ENCODE data around the gene NECAB2. TPM values are rescaled to one million over a fixed set of nuclear protein-coding genes. Genes with fewer than 3 reads are reported as not detected.
A peak's percentile ranks its signal among the peaks of the same experiment; 100 is the strongest.

NECAB2 gene
- total and polyA plus RNA-seq, 2 of the 8 experiments (the other 6 are each of a cell fraction or from before 2014, with no cell fraction given), result 3.6 to 4.2 TPM

DNA sequence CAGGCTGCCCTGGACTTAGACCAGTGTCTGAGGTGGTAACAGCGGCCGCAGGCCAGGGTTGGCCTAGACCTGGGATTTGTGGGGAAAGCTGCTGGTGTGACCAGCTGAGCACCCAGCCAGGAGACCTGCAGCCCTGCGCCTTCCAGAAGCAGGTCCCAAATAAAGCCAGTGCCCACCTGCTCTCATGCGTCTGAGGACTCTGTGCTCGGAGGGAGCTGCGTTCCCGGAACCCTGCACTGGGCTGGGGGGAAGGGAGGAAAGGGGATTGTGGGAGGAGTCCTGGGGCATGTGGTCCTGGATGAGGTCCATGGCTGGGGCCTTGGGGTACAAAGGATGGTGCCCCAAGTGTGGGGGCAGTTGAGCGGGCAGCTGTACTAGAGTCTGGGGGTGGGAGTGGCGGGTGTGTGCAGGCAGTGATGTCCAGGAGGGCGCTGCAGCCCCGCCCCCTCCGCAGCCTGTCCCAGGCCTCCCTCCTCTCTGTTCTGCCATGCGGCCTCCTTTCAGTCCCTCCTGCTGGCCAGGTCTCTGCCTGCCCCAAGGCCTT lies 1.8 kb upstream of the NECAB2 start:
- H3K9ac ChIP-seq (replicated peaks in 1 of 4; ENCODE audit: extremely low read depth in 1 of 4, low read depth in 3 of 4, low read length in 3 of 4), result no peak overlapping the region
- H2BK12ac ChIP-seq (ENCODE audit: low read depth, low read length), result no peak overlapping the region
- H4K20me1 ChIP-seq (replicated peaks in 1 of 2; ENCODE audit: control insufficient read depth in 1 of 2, insufficient read depth in 2 of 2, low read length in 2 of 2), result peaks cover 0 to 3% of the 10 kb centered on the region in 2 experiments
- no peak overlapping the region for H3K56ac ChIP-seq (replicated peaks; ENCODE audit: insufficient read length, low read depth, low read length)
- H2BK20ac ChIP-seq (ENCODE audit: low read length), result no peak overlapping the region
- no peak overlapping the region; the same call in 1 of the 2 replicates for H4K8ac ChIP-seq (ENCODE audit: extremely low read depth, insufficient read depth, low read length)
- H3K23ac ChIP-seq (ENCODE audit: insufficient read length), result no peak overlapping the region
- no peaks in the 10 kb centered on the region for H3K79me2 ChIP-seq (ENCODE audit: control insufficient read depth in 1 of 2, insufficient read depth in 2 of 2, low read length in 2 of 2)
- H4K5ac ChIP-seq (ENCODE audit: insufficient read length, low read depth, low read length), result no peak overlapping the region
- no peak overlapping the region for H2AK5ac ChIP-seq (ENCODE audit: low read depth, low read length)
- no peak overlapping the region for H2AFZ ChIP-seq (ENCODE audit: low read length)
- H3K4me2 ChIP-seq (ENCODE audit: insufficient read depth in 1 of 2, low read depth in 2 of 2, low read length in 2 of 2), result no peak overlapping the region
- H3K27ac ChIP-seq (ENCODE audit: low read depth, low read length), result no peak overlapping the region
- H2BK5ac ChIP-seq (ENCODE audit: low read depth, low read length), result no peak overlapping the region
- peaks cover 0 to 11% (median 7%) of the 10 kb centered on the region in 4 experiments; a peak in 6 of 7 replicates for H3K4me1 ChIP-seq (replicated peaks in 1 of 4; ENCODE audit: control insufficient read depth in 3 of 4, insufficient read depth in 4 of 4, low read length in 3 of 4)
- H4K91ac ChIP-seq (replicated peaks; ENCODE audit: insufficient read length, low read length), result no peak overlapping the region
- no peaks in the 10 kb centered on the region for H3K79me1 ChIP-seq (ENCODE audit: low read depth, low read length)
- H2BK120ac ChIP-seq (replicated peaks; ENCODE audit: low read depth, low read length), result no peak overlapping the region
- no peak overlapping the region for H2BK15ac ChIP-seq (ENCODE audit: low read length)
- H3K36me3 ChIP-seq (ENCODE audit: control insufficient read depth in 2 of 4, insufficient read depth in 4 of 4, low read length in 3 of 4), result no peaks in the 10 kb centered on the region
- no peak overlapping the region for H3K4ac ChIP-seq (replicated peaks; ENCODE audit: insufficient read length, low read depth, low read length)
- no peaks in the 10 kb centered on the region for H3K9me3 ChIP-seq (ENCODE audit: insufficient read depth in 2 of 2, low read depth in 1 of 2, low read length in 1 of 2)
- H3K4me3 ChIP-seq (ENCODE audit: extremely low read depth in 1 of 4, insufficient read depth in 2 of 4, low read depth in 3 of 4, low read length in 4 of 4), result no peak overlapping the region
- POLR2A ChIA-PET (ENCODE audit: partially characterized antibody), result interaction anchor here (1.3 kb wide), 1 partner anchor 77 kb away, joined by 3 read pairs; the partner anchor contains the start of gene SLC38A8
- DNase-seq (ENCODE audit: low read depth in 1 of 2, low spot score in 2 of 2), result no peak
- CTCF ChIA-PET (ENCODE audit: partially characterized antibody), result interaction anchor here (1.1 to 16.0 kb wide), 5 partner anchors 11 to 95 kb away, joined by 3 to 366 read pairs (median 47); partner anchors contain the start of gene SLC38A8
- FAIRE-seq, result no peak
- no peak overlapping the region for H3K14ac ChIP-seq (ENCODE audit: insufficient read length)
- no peak overlapping the region for H3K18ac ChIP-seq (ENCODE audit: extremely low read depth, low read length)
- peaks cover 11% of the 10 kb centered on the region; the same call in 1 of the 2 replicates for H3K23me2 ChIP-seq (ENCODE audit: low read depth, low read length)
- WGBS, 2 experiments (ENCODE audit: extremely low coverage in 1 of 2, insufficient coverage in 1 of 2, insufficient read length in 1 of 2, insufficient replicate concordance in 2 of 2, low coverage in 1 of 2, low lambda C conversion rate in 2 of 2, missing lambda C conversion rate in 1 of 2), result 87% methylated on average over 9 of the region's 13 CpGs; no CpG with 5 or more reads in 1 of the 2 experiments
- H3K27me3 ChIP-seq (replicated peaks in 1 of 4; ENCODE audit: control insufficient read depth in 3 of 4, extremely low read depth in 1 of 4, insufficient read depth in 3 of 4, low read length in 3 of 4), result peaks cover 0 to 13% (median 9%) of the 10 kb centered on the region in 4 experiments; a peak in 6 of 7 replicates
- no peak for TF ChIP-seq SIRT6 (IDR thresholded peaks at IDR 0.05; ENCODE audit: low read length)
- TF ChIP-seq, protein P1, sequence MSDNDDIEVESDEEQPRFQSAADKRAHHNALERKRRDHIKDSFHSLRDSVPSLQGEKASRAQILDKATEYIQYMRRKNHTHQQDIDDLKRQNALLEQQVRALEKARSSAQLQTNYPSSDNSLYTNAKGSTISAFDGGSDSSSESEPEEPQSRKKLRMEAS (IDR thresholded peaks at IDR 0.05), result peak; percentile 30; the same call in 1 of the 2 replicates
